HCT116 (cell line): ENCODE results near the gene PLCG2. TPM values are rescaled to one million over a fixed set of nuclear protein-coding genes. Genes with fewer than 3 reads are reported as not detected.

ENCODE experiments used
- ATAC-seq: fragments of 200-7000 bp; cut with Tn5 transposase; 2 replicates; pipeline ENCODE4 v1.9.1; 2020; ENCODE audit warnings: mild to moderate bottlenecking, moderate library complexity
- BruUV-seq: library from RNA; stranded (reverse); fragments of 400-500 nt; replicated peaks from 2 replicates; lab custom pipeline; 2021; lab: Mats Ljungman, UMichigan
- CTCF ChIA-PET: fragments of 300-600 bp; sonication (Branson Sonifier 250); formaldehyde crosslinking; loops from one replicate; lab custom pipeline; 2021; ENCODE audit warnings: antibody characterized with exemption; lab: Charles Lee
- POLR2A ChIA-PET: fragments of 300-600, 350-600 bp; sonication (Branson Sonifier 250); formaldehyde crosslinking; loops from one replicate; lab custom pipeline; 2021; ENCODE audit warnings: antibody characterized with exemption; lab: Charles Lee
- RAD21 ChIA-PET, 2 experiments: fragments of 300-600 bp; sonication (Branson Sonifier 250); formaldehyde crosslinking; loops; one replicate each; lab custom pipeline; 2023; ENCODE audit warnings: low total read pairs in 2 of 2; ENCODE audit not compliant: uncharacterized antibody in 2 of 2, unreplicated experiment in 2 of 2, low non-redundant PET in 1 of 2; lab: Charles Lee
- DNase-seq: peaks from one replicate; pipeline ENCODE4 v3.0.0-alpha.2; 2010; ENCODE audit warnings: low read depth, low spot score
- H2AFZ ChIP-seq: fragments of 200-600 bp; shearing (Covaris generic), sonication (generic); 2 replicates; pipeline ENCODE4 v1.6.1; 2017; ENCODE audit warnings: low read depth, mixed run types, mixed read lengths, antibody characterized with exemption, low read length; ENCODE audit not compliant: poor library complexity, severe bottlenecking
- H3K27ac ChIP-seq: 2 replicates; pipeline ENCODE4 v1.5.1; 2012; ENCODE audit warnings: low read depth, low read length
- H3K27me3 ChIP-seq: fragments of 200-600 bp; sonication (generic); 2 replicates; pipeline ENCODE4 v1.6.1; 2016; ENCODE audit warnings: mixed run types, low read length, mixed read lengths; ENCODE audit not compliant: insufficient read depth
- H3K36me3 ChIP-seq, 2 experiments: fragments of 200-500 bp in 1 of 2; fragments of 200-600 bp in 1 of 2; sonication (Bioruptor generic) in 1 of 2; sonication (generic) in 1 of 2; 2 replicates each; pipeline versions ENCODE4 v1.5.1 to v1.6.1; 2014 to 2016; ENCODE audit warnings: low read length in 2 of 2, inconsistent platforms in 1 of 2, mixed read lengths in 1 of 2, mixed run types in 1 of 2; ENCODE audit not compliant: insufficient read depth in 2 of 2, control insufficient read depth in 1 of 2
- H3K4me1 ChIP-seq, 2 experiments: fragments of 200-600 bp in 1 of 2; sonication (generic) in 1 of 2; 2 replicates each; pipeline versions ENCODE4 v1.5.1 to v1.6.1; 2012 to 2017; ENCODE audit warnings: low read length in 2 of 2, inconsistent platforms in 1 of 2, mild to moderate bottlenecking in 1 of 2, mixed read lengths in 1 of 2, mixed run types in 1 of 2, moderate library complexity in 1 of 2; ENCODE audit not compliant: insufficient read depth in 2 of 2, control insufficient read depth in 1 of 2
- H3K4me2 ChIP-seq: fragments of 200-600 bp; sonication (generic); 2 replicates; pipeline ENCODE4 v1.6.1; 2017; ENCODE audit warnings: mixed run types, low read length, mixed read lengths
- H3K4me3 ChIP-seq, 2 experiments: fragments of 200-600 bp in 1 of 2; sonication (generic) in 1 of 2; replicated peaks in 1 of 2; 2 replicates each; pipeline ENCODE4 v1.5.1; 2011 to 2016; ENCODE audit warnings: low read length in 2 of 2, control low read depth in 1 of 2, low read depth in 1 of 2, mild to moderate bottlenecking in 1 of 2, mixed read lengths in 1 of 2, mixed run types in 1 of 2
- H3K79me2 ChIP-seq: fragments of 200-600 bp; sonication (generic); 2 replicates; pipeline ENCODE4 v1.6.1; 2017; ENCODE audit warnings: mild to moderate bottlenecking, mixed run types, low read length, moderate library complexity, mixed read lengths; ENCODE audit not compliant: insufficient read depth
- H3K9ac ChIP-seq: fragments of 200-600 bp; sonication (generic); 2 replicates; pipeline ENCODE4 v1.6.1; 2016; ENCODE audit warnings: low read length, mixed read lengths
- H3K9me2 ChIP-seq: fragments of 200-600 bp; sonication (generic), shearing (Covaris generic); 2 replicates; pipeline ENCODE4 v1.6.1; 2017; ENCODE audit warnings: mixed run types, mild to moderate bottlenecking, moderate library complexity; ENCODE audit not compliant: insufficient read depth
- H3K9me3 ChIP-seq, 2 experiments: fragments of 200-500 bp in 1 of 2; fragments of 200-600 bp in 1 of 2; sonication (Bioruptor generic) in 1 of 2; sonication (generic) in 1 of 2; 2 replicates each; pipeline ENCODE4 v1.6.1; 2014 to 2017; ENCODE audit warnings: low read length in 2 of 2, mixed read lengths in 2 of 2, inconsistent platforms in 1 of 2, low read depth in 1 of 2, mild to moderate bottlenecking in 1 of 2, mixed run types in 1 of 2, moderate library complexity in 1 of 2; ENCODE audit not compliant: control insufficient read depth in 1 of 2, insufficient read depth in 1 of 2
- H4K20me1 ChIP-seq: fragments of 200-600 bp; sonication (generic), shearing (Covaris generic); 2 replicates; pipeline ENCODE4 v1.6.1; 2017; ENCODE audit warnings: mixed run types, mild to moderate bottlenecking, moderate library complexity; ENCODE audit not compliant: insufficient read depth
- ATF3 ChIP-seq: IDR thresholded peaks from 2 replicates; pipeline ENCODE4 v1.6.1; 2012
- CEBPB ChIP-seq: IDR thresholded peaks from 2 replicates; pipeline ENCODE4 v1.6.1; 2012; ENCODE audit warnings: low read depth
- ELF1 ChIP-seq: IDR thresholded peaks from 2 replicates; pipeline ENCODE4 v1.6.1; 2012; ENCODE audit warnings: low read depth, borderline replicate concordance
- EZH2 ChIP-seq: fragments of 200-600 bp; sonication (generic); IDR thresholded peaks from 2 replicates; pipeline ENCODE4 v1.6.1; 2017; ENCODE audit warnings: antibody characterized with exemption, mixed run types
- EZH2phosphoT487 ChIP-seq: fragments of 200-600 bp; IDR thresholded peaks from 2 replicates; pipeline ENCODE4 v1.6.1; 2018; ENCODE audit warnings: antibody characterized with exemption, borderline replicate concordance
- FOSL1 ChIP-seq: IDR thresholded peaks from 2 replicates; pipeline ENCODE4 v1.6.1; 2012; ENCODE audit warnings: low read depth
- JUND ChIP-seq: IDR thresholded peaks from 2 replicates; pipeline ENCODE4 v1.6.1; 2012
- POLR2A ChIP-seq: IDR thresholded peaks from 2 replicates; pipeline ENCODE4 v1.7.0; 2011; ENCODE audit warnings: borderline replicate concordance; ENCODE audit not compliant: insufficient read depth, insufficient read length; ENCODE audit errors: extremely low read depth
- POLR2AphosphoS5 ChIP-seq: IDR thresholded peaks from 2 replicates; pipeline ENCODE4 v1.6.1; 2011; ENCODE audit warnings: mild to moderate bottlenecking, low read depth, low read length, moderate library complexity
- RAD21 ChIP-seq: IDR thresholded peaks from 2 replicates; pipeline ENCODE4 v1.6.1; 2012; ENCODE audit warnings: low read depth, mild to moderate bottlenecking
- REST ChIP-seq: IDR thresholded peaks from 2 replicates; pipeline ENCODE4 v1.6.1; 2012; ENCODE audit warnings: low read depth
- SP1 ChIP-seq: IDR thresholded peaks from 2 replicates; pipeline ENCODE4 v1.6.1; 2012; ENCODE audit warnings: low read depth
- TCF7L2 ChIP-seq: IDR thresholded peaks from 2 replicates; pipeline ENCODE4 v1.7.0; 2011; ENCODE audit warnings: borderline replicate concordance, inconsistent platforms; ENCODE audit not compliant: insufficient read depth, insufficient read length; ENCODE audit errors: extremely low read depth
- YY1 ChIP-seq: IDR thresholded peaks from 2 replicates; pipeline ENCODE4 v1.6.1; 2011; ENCODE audit warnings: low read length, low read depth, moderate library complexity, mild to moderate bottlenecking; ENCODE audit not compliant: insufficient replicate concordance; ENCODE audit errors: extremely low read depth
- ZBTB33 ChIP-seq: IDR thresholded peaks from 2 replicates; pipeline ENCODE4 v1.6.1; 2011; ENCODE audit warnings: mild to moderate bottlenecking, low read length, moderate library complexity; ENCODE audit not compliant: insufficient replicate concordance; ENCODE audit errors: extremely low read depth
- ZFX ChIP-seq: fragments of 450-650 bp; IDR thresholded peaks from 2 replicates; pipeline ENCODE4 v1.6.1; 2017
- ZNF274 ChIP-seq: fragments of 200-500 bp; sonication (Bioruptor generic); IDR thresholded peaks from 2 replicates; pipeline ENCODE4 v1.6.1; 2014; ENCODE audit warnings: mild to moderate bottlenecking, low read depth, low read length, inconsistent platforms
- intact Hi-C: fragments of 100-400 bp; cut with micrococcal nuclease; formaldehyde crosslinking; loops from 2 replicates; pipeline ENCODE4 v1.10.0; 2022
- total RNA-seq: library from RNA; stranded (reverse); gene quantifications from one replicate; pipeline ENCODE4 v1.2.1, GENCODE V29; 2021; ENCODE audit not compliant: unreplicated experiment

Gene PLCG2
- total RNA-seq, 1 experiment from 2014 or later, result 31.2 TPM

- intact Hi-C loops, result no loop called here
- ChIA-PET POLR2A (no interaction called here), RAD21 (no interaction called here)
These were observed 44.6 kb downstream of the PLCG2 start for GRCh38 chr16:81823734-81824133.

More at GRCh38 chr16:81823734-81824133, 44.6 kb downstream of the PLCG2 start:
- H2AFZ ChIP-seq, result no peak overlapping the region
- no peak overlapping the region for H3K27ac ChIP-seq
- H3K4me2 ChIP-seq, result no peak overlapping the region
- ATAC-seq (no peak), DNase-seq (no peak)
- BruUV-seq, result no TSS peak
- no peaks in the 10 kb centered on the region for H3K9me2 ChIP-seq
- H3K9ac ChIP-seq, result no peak overlapping the region
- H3K9me3 ChIP-seq, result no peaks in the 10 kb centered on the region
- CTCF ChIA-PET, result no interaction called here
- peaks cover 9 to 18% of the 10 kb centered on the region in 2 experiments for H3K4me1 ChIP-seq
- H3K27me3 ChIP-seq, result no peaks in the 10 kb centered on the region
- no peak overlapping the region for H3K4me3 ChIP-seq
- no peaks in the 10 kb centered on the region for H4K20me1 ChIP-seq
- no peaks in the 10 kb centered on the region for H3K79me2 ChIP-seq
- no peak for TF ChIP-seq CEBPB
- no peak for TF ChIP-seq RAD21
- TF ChIP-seq ZBTB33, result no peak
- TF ChIP-seq ATF3, result no peak
- TF ChIP-seq SP1, result no peak
- TF ChIP-seq POLR2AphosphoS5, result no peak
- no peak for TF ChIP-seq EZH2phosphoT487
- TF ChIP-seq FOSL1, result no peak
- TF ChIP-seq ZNF274, result no peak
- no peak for TF ChIP-seq EZH2
- no peak for TF ChIP-seq POLR2A
- TF ChIP-seq YY1, result no peak
- TF ChIP-seq TCF7L2, result no peak
- no peak for TF ChIP-seq ZFX
- no peak for TF ChIP-seq REST
- no peak for TF ChIP-seq JUND
- TF ChIP-seq ELF1, result no peak
- no peaks in the 10 kb centered on the region for H3K36me3 ChIP-seq
